OCI-LY7 (cell line): ENCODE measurements around the gene CCDC33. TPM values are rescaled to one million over a fixed set of nuclear protein-coding genes. Genes with fewer than 3 reads are reported as not detected.

Experiments used
- BruUV-seq: library from RNA; stranded (reverse); fragments of 400-500 nt; replicated peaks from 2 replicates; lab custom pipeline; 2021; lab: Mats Ljungman, UMichigan
- CTCF ChIA-PET: fragments of 300-600 bp; sonication (Branson Sonifier 250); formaldehyde crosslinking; loops from one replicate; lab custom pipeline; 2022; ENCODE audit warnings: antibody characterized with exemption; ENCODE audit not compliant: unreplicated experiment; lab: Charles Lee
- POLR2A ChIA-PET: fragments of 300-600 bp; sonication (Branson Sonifier 250); formaldehyde crosslinking; loops from one replicate; lab custom pipeline; 2022; ENCODE audit warnings: antibody characterized with exemption; lab: Charles Lee
- DNase-seq: peaks from one replicate; pipeline ENCODE4 v3.0.0-alpha.2; 2015; ENCODE audit warnings: low spot score
- H2AFZ ChIP-seq: fragments of 200-600 bp; sonication (generic), shearing (Covaris generic); 2 replicates; pipeline ENCODE4 v1.6.1; 2014; ENCODE audit warnings: mild to moderate bottlenecking, antibody characterized with exemption, low read length, moderate library complexity
- H3K27ac ChIP-seq: fragments of 200-600 bp; sonication (generic); 2 replicates; pipeline ENCODE4 v1.5.1; 2014; ENCODE audit warnings: mixed run types, low read depth, mild to moderate bottlenecking, moderate library complexity, low read length, inconsistent platforms; ENCODE audit not compliant: poor library complexity, severe bottlenecking
- H3K36me3 ChIP-seq: fragments of 200-600 bp; sonication (generic); 2 replicates; pipeline ENCODE4 v1.6.1; 2014; ENCODE audit warnings: mild to moderate bottlenecking, antibody characterized with exemption, low read length, moderate library complexity, mixed read lengths; ENCODE audit not compliant: insufficient read depth
- H3K4me1 ChIP-seq: fragments of 200-600 bp; sonication (generic); 2 replicates; pipeline ENCODE4 v1.5.1; 2014; ENCODE audit warnings: mild to moderate bottlenecking, low read length; ENCODE audit not compliant: insufficient read depth, poor library complexity, severe bottlenecking
- H3K4me2 ChIP-seq: fragments of 200-600 bp; sonication (generic); 2 replicates; pipeline ENCODE4 v1.6.1; 2014; ENCODE audit warnings: mild to moderate bottlenecking, low read length
- H3K4me3 ChIP-seq: fragments of 200-600 bp; sonication (generic); 2 replicates; pipeline ENCODE4 v1.5.1; 2014; ENCODE audit warnings: mild to moderate bottlenecking, low read depth, low read length; ENCODE audit not compliant: poor library complexity, severe bottlenecking
- H3K79me2 ChIP-seq: fragments of 200-600 bp; sonication (generic); 2 replicates; pipeline ENCODE4 v1.6.1; 2016; ENCODE audit warnings: low read depth, mild to moderate bottlenecking, low read length, moderate library complexity, mixed read lengths; ENCODE audit not compliant: insufficient read depth
- H3K9me2 ChIP-seq: fragments of 200-600 bp; sonication (generic); 2 replicates; pipeline ENCODE4 v1.6.1; 2016; ENCODE audit warnings: mild to moderate bottlenecking, low read length, mixed read lengths; ENCODE audit not compliant: insufficient read depth
- H3K9me3 ChIP-seq: fragments of 200-600 bp; sonication (generic); 2 replicates; pipeline ENCODE4 v1.6.1; 2014; ENCODE audit warnings: mild to moderate bottlenecking, mixed run types, low read length, mixed read lengths
- H4K20me1 ChIP-seq: fragments of 200-600 bp; sonication (generic); 2 replicates; pipeline ENCODE4 v1.6.1; 2014; ENCODE audit warnings: mild to moderate bottlenecking, antibody characterized with exemption, low read length, moderate library complexity, mixed read lengths; ENCODE audit not compliant: insufficient read depth
- EZH2phosphoT487 ChIP-seq: fragments of 200-600 bp; sonication (generic); IDR thresholded peaks from 2 replicates; pipeline ENCODE4 v1.6.1; 2018; ENCODE audit warnings: low read depth, borderline replicate concordance, mild to moderate bottlenecking, mixed run types, antibody characterized with exemption, low read length, moderate library complexity, mixed read lengths
- intact Hi-C: fragments of 100-400 bp; cut with micrococcal nuclease; formaldehyde crosslinking; loops from one replicate; pipeline ENCODE4 v1.10.0; 2022; ENCODE audit not compliant: unreplicated experiment
- total RNA-seq, 2 experiments: library from RNA; depleted of rRNA in 1 of 2; stranded (reverse); fragments of >200 nt in 1 of 2; shearing (Covaris generic) in 1 of 2; gene quantifications; 2 replicates each; pipeline ENCODE4 v1.2.3, GENCODE V29; 2014 to 2022
- TF ChIP-seq, protein P1 (sequence below): fragments of 200-600 bp; sonication (generic); conservative IDR thresholded peaks from 2 replicates; pipeline ENCODE4 v1.5.1; 2014; ENCODE audit warnings: mild to moderate bottlenecking, antibody characterized with exemption, low read length, moderate library complexity, mixed read lengths

CCDC33 gene
- total RNA-seq, 2 experiments from 2014 or later, result not detected

DNA sequence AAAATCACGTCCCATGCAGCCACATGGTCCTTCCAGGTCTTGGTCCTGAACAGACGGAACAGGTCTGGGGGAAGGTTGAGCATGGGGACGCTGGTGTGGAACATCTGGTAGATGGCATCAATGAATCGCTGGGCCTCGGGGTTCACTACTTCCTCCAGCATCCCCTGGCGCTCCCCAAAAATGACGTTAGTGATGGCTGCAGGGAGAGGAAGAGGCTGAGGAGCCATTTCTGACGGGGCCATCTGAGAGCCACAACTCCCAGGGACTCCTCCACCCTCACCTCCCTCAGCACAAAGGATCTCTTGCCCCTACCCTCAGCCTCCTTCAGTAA lies 107.6 kb downstream of the CCDC33 start:
- Histone ChIP-seq H3K79me2 (no peaks in the 10 kb centered on the region), H3K4me3 (no peak overlapping the region), H3K36me3 (no peaks in the 10 kb centered on the region), H2AFZ (no peak overlapping the region), H3K9me3 (no peaks in the 10 kb centered on the region), H4K20me1 (no peaks in the 10 kb centered on the region), H3K27ac (no peak overlapping the region), H3K4me1 (no peaks in the 10 kb centered on the region), H3K4me2 (no peak overlapping the region), H3K9me2 (no peaks in the 10 kb centered on the region)
- TF ChIP-seq EZH2phosphoT487, result no peak
- TF ChIP-seq, protein P1, sequence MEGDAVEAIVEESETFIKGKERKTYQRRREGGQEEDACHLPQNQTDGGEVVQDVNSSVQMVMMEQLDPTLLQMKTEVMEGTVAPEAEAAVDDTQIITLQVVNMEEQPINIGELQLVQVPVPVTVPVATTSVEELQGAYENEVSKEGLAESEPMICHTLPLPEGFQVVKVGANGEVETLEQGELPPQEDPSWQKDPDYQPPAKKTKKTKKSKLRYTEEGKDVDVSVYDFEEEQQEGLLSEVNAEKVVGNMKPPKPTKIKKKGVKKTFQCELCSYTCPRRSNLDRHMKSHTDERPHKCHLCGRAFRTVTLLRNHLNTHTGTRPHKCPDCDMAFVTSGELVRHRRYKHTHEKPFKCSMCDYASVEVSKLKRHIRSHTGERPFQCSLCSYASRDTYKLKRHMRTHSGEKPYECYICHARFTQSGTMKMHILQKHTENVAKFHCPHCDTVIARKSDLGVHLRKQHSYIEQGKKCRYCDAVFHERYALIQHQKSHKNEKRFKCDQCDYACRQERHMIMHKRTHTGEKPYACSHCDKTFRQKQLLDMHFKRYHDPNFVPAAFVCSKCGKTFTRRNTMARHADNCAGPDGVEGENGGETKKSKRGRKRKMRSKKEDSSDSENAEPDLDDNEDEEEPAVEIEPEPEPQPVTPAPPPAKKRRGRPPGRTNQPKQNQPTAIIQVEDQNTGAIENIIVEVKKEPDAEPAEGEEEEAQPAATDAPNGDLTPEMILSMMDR, result no peak
- intact Hi-C loops, result no loop called here
- CTCF ChIA-PET, result no interaction called here
- no TSS peak for BruUV-seq
- DNase-seq, result no peak
- POLR2A ChIA-PET, result no interaction called here

DNA sequence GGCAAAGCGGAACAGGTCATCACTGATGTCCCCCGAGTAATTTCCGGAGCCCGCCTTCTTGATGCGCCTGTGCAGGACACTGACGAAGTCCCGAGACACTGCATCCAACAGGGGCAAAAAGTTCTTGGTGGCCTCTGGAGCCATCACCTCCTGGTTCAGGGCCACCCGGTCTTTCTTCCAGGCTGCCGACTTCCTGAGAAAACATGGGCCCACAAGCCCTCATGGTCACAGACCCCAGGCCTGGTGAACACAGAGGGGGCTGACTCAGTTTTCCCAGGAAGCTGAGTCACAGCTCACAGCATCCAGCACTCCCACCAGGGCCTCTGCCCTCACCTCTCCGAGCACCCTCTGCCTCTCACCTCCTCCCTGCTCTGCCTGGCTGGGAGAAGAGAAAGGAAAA lies 108.9 kb downstream of the CCDC33 start:
- Histone ChIP-seq H3K4me2 (no peak overlapping the region), H3K9me2 (no peaks in the 10 kb centered on the region), H3K4me3 (no peak overlapping the region), H3K4me1 (no peaks in the 10 kb centered on the region), H3K36me3 (no peaks in the 10 kb centered on the region), H4K20me1 (no peaks in the 10 kb centered on the region), H2AFZ (no peak overlapping the region), H3K9me3 (no peaks in the 10 kb centered on the region), H3K79me2 (no peaks in the 10 kb centered on the region), H3K27ac (no peak overlapping the region)
- DNase-seq, result no peak
- no peak for TF ChIP-seq EZH2phosphoT487
- TF ChIP-seq, protein P1, result no peak
- no TSS peak for BruUV-seq
- CTCF ChIA-PET, result no interaction called here
- intact Hi-C loops, result no loop called here
- POLR2A ChIA-PET, result no interaction called here

DNA sequence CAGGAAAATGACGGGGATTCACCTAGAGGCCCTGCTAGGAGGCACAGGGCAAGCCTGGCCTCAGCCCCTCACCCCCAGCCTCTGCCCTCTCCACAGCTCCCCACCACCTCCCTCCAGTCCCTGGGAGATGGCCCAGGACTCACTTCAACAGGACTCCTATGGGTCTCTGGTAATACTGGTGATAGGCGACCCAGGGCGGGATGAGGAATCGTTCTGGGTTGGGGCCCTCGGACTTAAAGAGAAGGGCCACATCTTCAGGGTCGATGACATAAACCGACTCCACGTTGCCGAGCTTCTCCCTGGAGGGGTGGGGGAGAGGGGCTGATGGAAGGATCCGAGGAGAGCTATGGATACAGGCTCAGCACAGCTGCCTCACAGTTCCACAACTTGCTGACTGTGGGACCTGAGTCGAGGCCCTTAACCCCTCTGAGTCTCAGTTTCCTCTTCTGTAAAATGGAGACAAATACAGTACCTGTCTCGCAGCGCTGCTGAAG lies 111.7 kb downstream of the CCDC33 start:
- BruUV-seq, result no TSS peak
- Histone ChIP-seq H3K4me2 (no peak overlapping the region), H3K79me2 (no peaks in the 10 kb centered on the region), H3K9me3 (no peaks in the 10 kb centered on the region), H3K36me3 (no peaks in the 10 kb centered on the region), H4K20me1 (no peaks in the 10 kb centered on the region), H2AFZ (no peak overlapping the region), H3K9me2 (no peaks in the 10 kb centered on the region), H3K27ac (no peak overlapping the region), H3K4me3 (no peak overlapping the region), H3K4me1 (no peaks in the 10 kb centered on the region)
- no peak for DNase-seq
- TF ChIP-seq EZH2phosphoT487, result no peak
- TF ChIP-seq, protein P1, result no peak
- intact Hi-C loops, result no loop called here
- CTCF ChIA-PET, result no interaction called here
- POLR2A ChIA-PET, result interaction anchor here (0.6 kb wide), 1 partner anchor 49 kb away, joined by 7 read pairs; no protein-coding TSS in a partner anchor
